ENCODE data around the gene BCL7C. TPM values are rescaled to one million over a fixed set of nuclear protein-coding genes. Genes with fewer than 3 reads are reported as not detected.

BCL7C gene
- total RNA-seq, 2 experiments from 2014 or later = 21.8 to 23.6 TPM

- Mint-ChIP-seq H3K4me3 (no peak overlapping the region), H3K9me3 (peaks cover 3% of the 10 kb centered on the region), H3K36me3 (ENCODE audit: low read depth) (peaks cover 4% of the 10 kb centered on the region), H3K4me1 (ENCODE audit: low read depth) (peaks cover 28% of the 10 kb centered on the region), H3K27me3 (no peaks in the 10 kb centered on the region), H3K27ac (peak overlapping the region; percentile 91)
- intact Hi-C loops (cut with micrococcal nuclease) = no loop called here
- DNase-seq = no peak
- POLR2A ChIA-PET = interaction anchor here (0.5 kb wide), 1 partner anchor 273 kb away, joined by 3 read pairs; no protein-coding TSS in a partner anchor
- CTCF ChIA-PET = interaction anchor here (0.7 to 4.9 kb wide), 4 partner anchors 10 to 60 kb away, joined by 3 to 24 read pairs (median 4); no protein-coding TSS in a partner anchor
- no peak for ATAC-seq
- no peak for TF ChIP-seq CTCF (IDR thresholded peaks at IDR 0.05)
Measured at GRCh38 chr16:30904114-30904780, 10.4 kb upstream of the BCL7C start.

GRCh38 chr16:30903596-30903995 is 9.7 kb upstream of the BCL7C start:
- Mint-ChIP-seq H3K27me3 (no peaks in the 10 kb centered on the region), H3K4me1 (ENCODE audit: low read depth) (peaks cover 28% of the 10 kb centered on the region), H3K36me3 (ENCODE audit: low read depth) (peaks cover 4% of the 10 kb centered on the region), H3K4me3 (no peak overlapping the region), H3K9me3 (peaks cover 3% of the 10 kb centered on the region), H3K27ac (peak overlapping the region; percentile 91)
- intact Hi-C loops (cut with micrococcal nuclease) = no loop called here
- ChIA-PET POLR2A (interaction anchor here (2.8 to 3.3 kb wide), 2 partner anchors 28 to 98 kb away, joined by 14 to 33 read pairs; no protein-coding TSS in a partner anchor), CTCF (interaction anchor here (1.1 to 4.4 kb wide), 3 partner anchors 10 to 59 kb away, joined by 3 to 120 read pairs (median 13); no protein-coding TSS in a partner anchor)
- DNase-seq (peak; percentile 27), ATAC-seq (no peak)
- no peak for TF ChIP-seq CTCF (IDR thresholded peaks at IDR 0.05)

DNA sequence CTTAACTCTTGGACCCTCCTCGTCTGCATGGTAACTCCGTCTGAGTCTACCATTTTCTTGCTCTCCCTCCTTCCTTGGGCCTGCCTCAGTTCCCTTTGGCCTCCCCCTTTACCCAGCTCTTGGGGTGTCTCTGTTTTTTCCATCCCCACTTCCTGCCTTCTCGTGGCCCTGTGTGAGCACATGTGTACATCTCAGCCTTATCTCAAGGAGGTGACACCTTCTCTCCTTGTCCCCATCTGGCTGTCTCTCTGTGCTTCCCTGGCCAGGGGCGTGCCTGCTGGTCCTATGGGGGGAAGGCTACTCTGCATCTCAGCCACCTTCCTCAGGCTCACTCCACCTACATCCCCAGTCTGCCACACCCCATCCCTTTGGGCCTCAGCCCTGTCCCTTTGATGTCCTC is 9.1 kb upstream of the BCL7C start:
- Mint-ChIP-seq H3K9me3 (peaks cover 3% of the 10 kb centered on the region), H3K36me3 (ENCODE audit: low read depth) (peaks cover 4% of the 10 kb centered on the region), H3K4me1 (ENCODE audit: low read depth) (peaks cover 28% of the 10 kb centered on the region), H3K27me3 (no peaks in the 10 kb centered on the region), H3K4me3 (peak overlapping the region; percentile 87), H3K27ac (peak overlapping the region; percentile 99)
- DNase-seq = peak; percentile 48
- TF ChIP-seq CTCF (IDR thresholded peaks at IDR 0.05) = no peak
- intact Hi-C loops (cut with micrococcal nuclease) = no loop called here
- POLR2A ChIA-PET = interaction anchor here (0.9 to 3.3 kb wide), 9 partner anchors 10 to 197 kb away, joined by 3 to 33 read pairs (median 4); partner anchors contain the start of gene BCL7C
- peak; percentile 42 for ATAC-seq
- CTCF ChIA-PET = interaction anchor here (0.7 to 4.4 kb wide), 27 partner anchors 10 to 239 kb away, joined by 3 to 120 read pairs (median 5); partner anchors contain the start of gene BCL7C

- peak overlapping the region; percentile 87 for H3K4me3 Mint-ChIP-seq
- peaks cover 23% of the 10 kb centered on the region for H3K4me1 Mint-ChIP-seq (ENCODE audit: low read depth)
- DNase-seq (peak; percentile 62), ATAC-seq (peak; percentile 77)
- ChIA-PET POLR2A (interaction anchor here (0.9 to 3.3 kb wide), 10 partner anchors 9 to 196 kb away, joined by 3 to 33 read pairs (median 4); partner anchors contain the start of gene BCL7C), CTCF (interaction anchor here (0.7 to 4.4 kb wide), 37 partner anchors 10 to 240 kb away, joined by 3 to 120 read pairs (median 5); partner anchors contain the start of gene BCL7C)
- intact Hi-C loops (cut with micrococcal nuclease) = no loop called here
- H3K27ac Mint-ChIP-seq = peak overlapping the region; percentile 99
- peaks cover 3% of the 10 kb centered on the region for H3K9me3 Mint-ChIP-seq
- peak; percentile 17 for TF ChIP-seq CTCF (IDR thresholded peaks at IDR 0.05)
- peaks cover 4% of the 10 kb centered on the region for H3K36me3 Mint-ChIP-seq (ENCODE audit: low read depth)
- H3K27me3 Mint-ChIP-seq = no peaks in the 10 kb centered on the region
Measured at GRCh38 chr16:30902029-30902972, 8.4 kb upstream of the BCL7C start.

Measured in activated CD8-positive, alpha-beta T cell treated with anti-CD3 and anti-CD28 coated beads for 36 hours (primary cell).